Measurements from ENCODE around the gene DENND1A. TPM values are rescaled to one million over a fixed set of nuclear protein-coding genes. Genes with fewer than 3 reads are reported as not detected.

DENND1A gene
- total and polyA plus RNA-seq, 2 of the 13 experiments (the other 11 are each of a cell fraction or from before 2014, with no cell fraction given): 14.8 to 30.1 TPM

DNA sequence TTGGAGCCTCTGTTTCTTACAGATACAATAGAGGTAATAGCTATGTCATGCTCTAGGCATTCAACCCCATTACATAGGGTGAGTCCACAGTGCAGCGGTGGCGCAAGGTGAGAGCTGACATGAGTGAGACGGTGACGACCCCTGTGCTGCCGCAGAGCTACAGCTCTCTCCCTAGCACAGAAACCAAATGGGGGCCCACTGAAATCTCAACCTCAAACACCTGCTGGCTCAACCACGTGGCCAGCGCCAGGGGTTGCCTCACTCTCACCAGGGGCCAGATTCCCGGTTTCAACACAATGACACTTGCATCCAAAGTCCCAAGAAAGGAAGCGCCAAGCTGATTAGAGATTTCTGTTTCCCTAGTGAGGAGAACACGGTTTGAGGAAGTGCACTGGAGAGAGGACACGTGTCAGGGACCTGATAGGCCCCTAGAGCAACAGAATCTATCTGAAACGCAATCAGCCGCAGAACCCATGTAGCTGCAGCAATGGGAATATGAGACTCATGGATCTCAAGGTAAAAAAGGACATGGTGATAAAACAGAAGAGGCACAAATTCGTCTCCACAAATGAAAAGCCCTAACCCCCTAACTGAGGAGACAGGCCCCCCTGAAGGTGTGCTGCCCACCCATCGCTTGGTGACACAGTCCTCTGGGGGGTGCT is 459.7 kb downstream of the DENND1A start (continued):
- TF ChIP-seq ELF4 (CRISPR knock-in tag; IDR thresholded peaks at IDR 0.05; ENCODE audit: borderline replicate concordance): 0 out of 2 replicates have a peak, but pooled peaks have one; percentile 70
- no peak for TF ChIP-seq CBX2 (IDR thresholded peaks at IDR 0.05; ENCODE audit: low read depth, low read length)
- TF ChIP-seq CBX2 (CRISPR knock-in tag; IDR thresholded peaks at IDR 0.05; ENCODE audit: low read depth): no peak
- TF ChIP-seq PRDM15 (CRISPR knock-in tag; IDR thresholded peaks at IDR 0.05): no peak
- no peak for TF ChIP-seq NPAS2 (CRISPR knock-in tag; IDR thresholded peaks at IDR 0.05; ENCODE audit: borderline replicate concordance)
- TF ChIP-seq YEATS4 (CRISPR knock-in tag; IDR thresholded peaks at IDR 0.05; ENCODE audit: borderline replicate concordance): peak; percentile 89
- TF ChIP-seq, protein P1, sequence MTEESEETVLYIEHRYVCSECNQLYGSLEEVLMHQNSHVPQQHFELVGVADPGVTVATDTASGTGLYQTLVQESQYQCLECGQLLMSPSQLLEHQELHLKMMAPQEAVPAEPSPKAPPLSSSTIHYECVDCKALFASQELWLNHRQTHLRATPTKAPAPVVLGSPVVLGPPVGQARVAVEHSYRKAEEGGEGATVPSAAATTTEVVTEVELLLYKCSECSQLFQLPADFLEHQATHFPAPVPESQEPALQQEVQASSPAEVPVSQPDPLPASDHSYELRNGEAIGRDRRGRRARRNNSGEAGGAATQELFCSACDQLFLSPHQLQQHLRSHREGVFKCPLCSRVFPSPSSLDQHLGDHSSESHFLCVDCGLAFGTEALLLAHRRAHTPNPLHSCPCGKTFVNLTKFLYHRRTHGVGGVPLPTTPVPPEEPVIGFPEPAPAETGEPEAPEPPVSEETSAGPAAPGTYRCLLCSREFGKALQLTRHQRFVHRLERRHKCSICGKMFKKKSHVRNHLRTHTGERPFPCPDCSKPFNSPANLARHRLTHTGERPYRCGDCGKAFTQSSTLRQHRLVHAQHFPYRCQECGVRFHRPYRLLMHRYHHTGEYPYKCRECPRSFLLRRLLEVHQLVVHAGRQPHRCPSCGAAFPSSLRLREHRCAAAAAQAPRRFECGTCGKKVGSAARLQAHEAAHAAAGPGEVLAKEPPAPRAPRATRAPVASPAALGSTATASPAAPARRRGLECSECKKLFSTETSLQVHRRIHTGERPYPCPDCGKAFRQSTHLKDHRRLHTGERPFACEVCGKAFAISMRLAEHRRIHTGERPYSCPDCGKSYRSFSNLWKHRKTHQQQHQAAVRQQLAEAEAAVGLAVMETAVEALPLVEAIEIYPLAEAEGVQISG (CRISPR knock-in tag; IDR thresholded peaks at IDR 0.05): peak; percentile 70
- TF ChIP-seq, protein P2, sequence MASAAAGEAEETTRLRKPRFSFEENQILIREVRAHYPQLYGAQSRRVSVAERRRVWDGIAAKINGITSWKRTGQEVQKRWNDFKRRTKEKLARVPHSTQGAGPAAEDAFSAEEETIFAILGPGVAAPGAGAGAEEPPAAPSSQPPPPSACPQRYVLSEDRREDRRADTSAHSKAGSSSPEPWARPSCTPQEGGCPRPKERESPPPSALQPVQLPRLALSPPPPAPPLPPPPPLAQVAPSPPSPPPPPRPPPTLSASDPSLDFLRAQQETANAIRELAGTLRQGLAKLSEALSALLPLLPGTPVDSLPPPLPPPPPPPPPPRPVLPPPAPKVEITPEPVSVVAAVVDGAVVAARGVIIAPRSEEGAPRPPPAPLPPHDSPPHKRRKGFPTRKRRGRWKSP (CRISPR knock-in tag; IDR thresholded peaks at IDR 0.05): peak; percentile 59; the same call in 1 of the 2 replicates
- no peak for TF ChIP-seq GZF1 (CRISPR knock-in tag; IDR thresholded peaks at IDR 0.05)
- no peak for TF ChIP-seq RFXANK (CRISPR knock-in tag; IDR thresholded peaks at IDR 0.05)
- TF ChIP-seq ZNF446 (CRISPR knock-in tag; IDR thresholded peaks at IDR 0.05): no peak
- TF ChIP-seq, protein P3, sequence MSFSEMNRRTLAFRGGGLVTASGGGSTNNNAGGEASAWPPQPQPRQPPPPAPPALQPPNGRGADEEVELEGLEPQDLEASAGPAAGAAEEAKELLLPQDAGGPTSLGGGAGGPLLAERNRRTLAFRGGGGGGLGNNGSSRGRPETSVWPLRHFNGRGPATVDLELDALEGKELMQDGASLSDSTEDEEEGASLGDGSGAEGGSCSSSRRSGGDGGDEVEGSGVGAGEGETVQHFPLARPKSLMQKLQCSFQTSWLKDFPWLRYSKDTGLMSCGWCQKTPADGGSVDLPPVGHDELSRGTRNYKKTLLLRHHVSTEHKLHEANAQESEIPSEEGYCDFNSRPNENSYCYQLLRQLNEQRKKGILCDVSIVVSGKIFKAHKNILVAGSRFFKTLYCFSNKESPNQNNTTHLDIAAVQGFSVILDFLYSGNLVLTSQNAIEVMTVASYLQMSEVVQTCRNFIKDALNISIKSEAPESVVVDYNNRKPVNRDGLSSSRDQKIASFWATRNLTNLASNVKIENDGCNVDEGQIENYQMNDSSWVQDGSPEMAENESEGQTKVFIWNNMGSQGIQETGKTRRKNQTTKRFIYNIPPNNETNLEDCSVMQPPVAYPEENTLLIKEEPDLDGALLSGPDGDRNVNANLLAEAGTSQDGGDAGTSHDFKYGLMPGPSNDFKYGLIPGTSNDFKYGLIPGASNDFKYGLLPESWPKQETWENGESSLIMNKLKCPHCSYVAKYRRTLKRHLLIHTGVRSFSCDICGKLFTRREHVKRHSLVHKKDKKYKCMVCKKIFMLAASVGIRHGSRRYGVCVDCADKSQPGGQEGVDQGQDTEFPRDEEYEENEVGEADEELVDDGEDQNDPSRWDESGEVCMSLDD (CRISPR knock-in tag; IDR thresholded peaks at IDR 0.05; ENCODE audit: borderline replicate concordance): no peak
- TF ChIP-seq KDM4B (CRISPR knock-in tag; IDR thresholded peaks at IDR 0.05): 0 out of 2 replicates have a peak, but pooled peaks have one; percentile 72
- no peak for TF ChIP-seq ZNF598 (CRISPR knock-in tag; IDR thresholded peaks at IDR 0.05; ENCODE audit: borderline replicate concordance)
- peak; percentile 55; the same call in 1 of the 2 replicates for TF ChIP-seq ZSCAN31 (CRISPR knock-in tag; IDR thresholded peaks at IDR 0.05; ENCODE audit: low read depth)
- TF ChIP-seq CHD4 (IDR thresholded peaks at IDR 0.05; ENCODE audit: borderline replicate concordance, low read length): peak; percentile 85; the same call in 1 of the 2 replicates
- no peak for TF ChIP-seq NFRKB (IDR thresholded peaks at IDR 0.05)
- peak; percentile 86; the same call in 1 of the 2 replicates for TF ChIP-seq ZNF644 (CRISPR knock-in tag; IDR thresholded peaks at IDR 0.05; ENCODE audit: low read depth)
